HG03469 (cell line): ENCODE results near the gene IL5RA.

Source experiments
- ATAC-seq: cut with Tn5 transposase; IDR thresholded peaks from one replicate; pipeline ENCODE4 v1.9.1; 2021; ENCODE audit warnings: mild to moderate bottlenecking, moderate library complexity, moderate number of reproducible peaks; ENCODE audit not compliant: unreplicated experiment

The IL5RA gene, protein sequence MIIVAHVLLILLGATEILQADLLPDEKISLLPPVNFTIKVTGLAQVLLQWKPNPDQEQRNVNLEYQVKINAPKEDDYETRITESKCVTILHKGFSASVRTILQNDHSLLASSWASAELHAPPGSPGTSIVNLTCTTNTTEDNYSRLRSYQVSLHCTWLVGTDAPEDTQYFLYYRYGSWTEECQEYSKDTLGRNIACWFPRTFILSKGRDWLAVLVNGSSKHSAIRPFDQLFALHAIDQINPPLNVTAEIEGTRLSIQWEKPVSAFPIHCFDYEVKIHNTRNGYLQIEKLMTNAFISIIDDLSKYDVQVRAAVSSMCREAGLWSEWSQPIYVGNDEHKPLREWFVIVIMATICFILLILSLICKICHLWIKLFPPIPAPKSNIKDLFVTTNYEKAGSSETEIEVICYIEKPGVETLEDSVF

DNA sequence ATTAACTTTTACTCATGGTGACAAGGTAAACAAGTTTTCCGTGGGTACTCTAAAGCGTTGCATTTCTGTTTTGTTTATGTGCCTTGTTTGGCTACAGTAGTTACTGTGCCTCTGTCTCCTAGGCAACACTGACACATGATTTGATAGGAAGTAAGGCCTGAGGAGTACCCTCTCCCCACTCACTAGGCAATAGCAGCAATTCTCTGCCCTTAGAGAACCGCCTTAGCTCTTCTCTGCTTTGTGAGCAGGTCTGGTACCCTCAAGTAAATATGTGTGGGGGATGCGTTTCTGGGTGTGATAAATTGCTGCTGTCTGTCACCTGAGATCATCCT is at the start of gene IL5RA:
IL5RA (minus strand) TSS at position 76 of the 332 bp plus-strand sequence. CDS start 5,390 bp downstream, outside the sequence.
- peak; percentile 40 for ATAC-seq

DNA sequence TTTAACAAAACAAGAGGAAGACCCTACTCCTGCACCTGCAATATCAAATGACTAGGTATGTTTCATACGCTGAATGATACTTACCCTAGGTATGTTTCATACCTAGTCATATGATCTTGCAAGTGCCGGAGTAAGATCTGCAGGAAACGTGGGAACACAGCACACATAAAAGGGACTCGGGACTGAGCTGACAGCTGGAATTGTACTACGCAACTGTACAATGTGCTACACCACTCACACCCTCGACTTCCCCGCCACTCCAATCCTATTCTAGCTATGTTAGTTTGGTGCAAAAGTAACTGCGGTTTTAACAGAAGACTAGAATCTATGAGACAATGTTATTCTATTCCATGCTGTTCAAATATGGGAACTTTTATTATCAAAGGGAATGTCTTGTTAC is 47.3 kb upstream of the IL5RA start:
- no peak for ATAC-seq

DNA sequence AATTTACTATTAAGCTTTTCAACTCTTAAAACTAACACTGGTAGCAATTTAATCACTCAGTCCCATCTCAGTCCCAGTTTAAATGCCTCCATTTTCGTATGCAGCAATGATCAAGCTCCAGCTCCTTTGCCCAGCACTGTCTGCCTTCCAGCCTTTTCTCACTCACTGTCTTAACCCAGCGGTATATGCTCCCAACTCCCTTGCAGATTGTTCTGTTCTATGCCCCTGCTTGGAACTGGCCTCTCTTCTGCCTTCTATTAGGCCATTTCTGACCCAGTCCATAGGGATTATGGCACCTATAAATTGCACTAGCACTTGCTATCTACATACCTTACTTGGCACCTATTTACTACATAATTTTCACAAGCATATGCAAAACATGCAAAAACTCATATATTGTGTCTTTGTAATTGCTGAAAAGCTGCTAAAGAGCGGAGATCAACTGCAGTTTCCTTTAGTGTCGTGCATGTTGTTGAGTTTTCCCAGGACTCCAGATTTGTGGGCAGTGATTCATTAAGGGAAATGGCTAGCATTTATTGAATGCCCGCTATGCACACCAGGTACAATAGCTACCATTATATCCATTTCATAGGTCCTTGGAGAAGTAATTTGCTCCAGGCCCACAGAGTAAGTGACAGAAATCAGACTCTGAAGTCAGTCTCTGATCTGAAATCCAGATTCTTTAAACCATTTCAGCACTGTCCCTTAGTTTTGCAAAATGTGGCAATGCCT is 44.9 kb upstream of the IL5RA start:
- ATAC-seq: no peak

DNA sequence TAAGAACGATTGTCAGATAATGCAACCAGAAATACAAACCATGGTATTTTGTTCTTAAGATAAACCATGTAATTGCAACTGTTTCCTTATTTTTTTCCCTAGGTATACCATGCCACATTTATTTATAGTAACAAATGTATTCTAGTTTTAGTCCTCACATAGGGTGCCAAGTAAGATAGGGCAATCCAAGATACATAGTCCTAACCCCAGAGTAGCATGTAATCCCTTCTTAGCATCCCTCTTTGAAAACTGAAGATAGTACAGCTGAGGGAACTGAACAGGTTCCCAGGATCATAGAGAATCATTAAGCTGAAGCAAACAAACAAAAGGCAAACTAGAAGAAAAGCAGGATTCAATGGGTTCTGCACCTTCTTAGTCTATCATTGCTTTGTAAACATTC is 41.3 kb upstream of the IL5RA start:
- ATAC-seq: no peak

DNA sequence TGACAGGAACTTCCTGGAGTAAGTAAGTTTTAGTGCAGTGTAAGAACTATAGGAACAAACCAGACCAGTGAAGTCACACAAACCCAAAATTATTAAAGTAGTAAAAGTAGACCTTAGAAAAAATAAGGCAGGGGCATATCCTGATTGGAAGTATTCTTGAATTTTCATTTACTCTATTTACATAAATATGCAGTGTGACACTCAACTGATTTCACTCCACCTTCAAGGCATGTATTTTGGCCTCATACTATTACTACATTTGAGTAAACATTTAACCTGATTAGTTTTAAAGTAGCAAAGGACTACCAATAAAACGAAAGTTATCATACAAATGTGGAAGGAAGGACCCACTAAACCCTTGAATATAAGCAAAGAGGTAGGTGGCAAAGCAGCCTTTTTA is 39.4 kb upstream of the IL5RA start:
- ATAC-seq: no peak

DNA sequence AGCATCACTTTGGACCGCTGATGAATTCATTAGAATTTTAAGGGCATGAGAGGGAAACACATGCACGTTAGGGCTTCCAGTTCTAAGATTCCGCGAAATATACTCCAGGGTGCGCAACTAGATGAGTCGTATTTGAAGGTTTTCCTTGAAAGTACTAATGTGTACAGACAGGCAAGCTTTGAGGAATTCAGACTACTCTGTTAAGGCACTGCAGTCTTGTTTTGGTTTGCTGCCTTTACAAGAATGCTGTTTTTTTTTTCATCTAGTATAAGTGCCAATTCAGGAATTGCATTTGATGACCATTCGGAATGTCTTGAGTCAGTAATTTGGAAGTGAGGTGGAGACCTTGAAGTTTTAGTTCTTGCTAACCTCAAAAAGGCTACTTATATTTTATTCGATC is 35.7 kb upstream of the IL5RA start:
- no peak for ATAC-seq

DNA sequence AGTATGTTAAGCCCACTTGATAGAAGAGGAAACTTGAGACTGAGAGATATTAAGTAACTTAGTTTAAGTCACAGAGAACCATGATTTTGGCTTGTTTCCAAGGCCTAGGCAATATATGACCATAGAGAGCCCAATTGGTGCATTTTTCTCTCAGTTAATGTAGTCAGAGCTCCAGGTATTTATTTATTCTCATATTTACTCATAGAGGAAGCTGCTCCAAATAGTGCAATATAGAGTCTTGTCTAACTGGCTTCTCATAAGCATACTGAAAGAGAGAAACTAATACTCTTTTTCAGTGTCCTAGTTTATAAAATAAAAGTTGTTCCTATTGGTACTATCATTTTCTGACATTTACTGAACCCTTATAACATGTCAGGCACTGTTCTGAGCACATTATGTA is 31.8 kb upstream of the IL5RA start:
- ATAC-seq: no peak

DNA sequence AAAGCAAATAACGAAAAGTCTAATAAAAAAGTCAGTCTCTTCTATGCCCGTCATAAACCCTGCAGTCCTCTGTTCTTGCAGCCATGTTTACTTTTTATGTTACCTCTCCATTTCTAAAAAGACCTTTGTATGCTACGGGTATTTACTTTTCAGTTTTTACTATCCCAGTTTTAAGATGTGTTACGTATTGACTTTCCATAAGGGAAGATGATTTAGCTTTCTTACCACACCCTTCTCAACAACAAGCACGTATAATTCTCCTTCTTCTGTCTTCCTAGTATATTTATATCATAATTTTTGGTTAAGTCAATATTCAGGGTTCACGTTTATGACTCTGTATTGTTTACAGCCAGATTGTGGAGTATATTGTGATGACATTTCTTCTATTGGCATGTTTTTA is 27.4 kb upstream of the IL5RA start:
- no peak for ATAC-seq

DNA sequence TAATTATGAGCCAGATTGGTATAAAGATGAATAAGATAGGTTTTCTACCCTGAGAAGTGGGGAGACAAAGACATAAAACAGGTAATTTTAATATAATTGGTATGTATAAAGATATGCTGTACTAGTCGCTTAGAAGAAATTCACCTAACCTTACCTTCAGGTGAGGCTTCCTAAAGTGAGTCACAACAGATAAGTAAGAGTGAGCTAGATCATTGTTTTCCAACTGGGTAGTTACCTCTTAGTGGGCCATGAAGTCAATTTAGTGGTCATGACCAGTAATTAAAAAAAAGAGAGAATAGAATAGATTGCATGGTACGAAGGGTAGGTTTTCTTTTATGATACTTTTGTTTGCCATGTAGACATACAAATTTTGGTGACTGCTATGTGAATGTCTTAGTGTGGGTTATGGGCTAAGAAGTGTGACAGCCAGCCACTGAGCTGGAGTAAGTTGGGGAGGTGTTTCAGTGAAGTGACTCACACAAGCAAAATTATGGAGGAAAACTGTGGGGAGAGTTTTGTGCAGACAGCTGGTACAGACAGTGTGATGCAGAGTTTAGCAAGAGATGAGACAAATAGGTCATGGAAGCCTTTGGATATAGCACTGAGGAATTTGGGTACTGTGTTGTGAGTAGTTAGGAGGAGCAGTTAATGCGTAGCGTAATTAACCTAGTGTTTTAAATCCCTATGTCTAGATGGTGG is 24.7 kb upstream of the IL5RA start:
- ATAC-seq: no peak

DNA sequence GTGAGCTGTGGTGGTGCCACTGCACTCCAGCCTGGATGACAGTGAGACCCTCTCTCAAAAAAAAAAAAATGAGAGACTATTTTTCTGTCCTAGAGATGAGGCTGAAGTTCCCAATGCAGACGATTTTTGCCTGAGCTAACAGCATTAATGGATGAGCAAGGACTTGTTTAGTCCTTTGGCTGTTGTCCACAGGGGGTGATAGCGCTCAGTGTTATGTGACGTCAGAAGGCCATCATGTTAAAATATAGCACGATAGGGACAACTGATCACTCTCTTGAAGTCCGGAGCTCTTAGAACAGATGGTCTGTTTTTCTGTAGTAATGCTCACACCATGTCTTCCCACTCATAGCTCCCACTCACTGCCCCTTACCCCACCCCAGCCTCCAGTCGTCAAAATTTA is 23.3 kb upstream of the IL5RA start:
- ATAC-seq: no peak

DNA sequence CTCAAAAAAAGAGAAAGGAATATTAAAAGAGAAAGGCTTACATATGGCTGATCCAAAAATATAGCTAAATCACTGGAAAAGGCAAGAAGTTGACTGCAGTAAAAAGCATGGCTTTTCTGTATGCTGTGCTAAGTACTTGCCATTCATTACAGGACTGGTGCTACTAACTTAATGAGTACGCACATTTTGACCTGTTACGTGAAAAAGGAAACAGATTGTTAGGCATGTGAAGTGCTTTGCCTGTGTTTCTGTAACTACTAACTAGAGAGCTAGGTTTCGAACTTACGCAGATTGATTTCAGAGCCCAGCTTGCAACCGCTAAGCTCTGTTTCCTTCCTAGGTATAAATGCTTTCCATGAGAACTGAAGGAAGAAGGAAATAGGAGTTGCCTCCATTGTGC is 19.4 kb upstream of the IL5RA start:
- no peak for ATAC-seq

DNA sequence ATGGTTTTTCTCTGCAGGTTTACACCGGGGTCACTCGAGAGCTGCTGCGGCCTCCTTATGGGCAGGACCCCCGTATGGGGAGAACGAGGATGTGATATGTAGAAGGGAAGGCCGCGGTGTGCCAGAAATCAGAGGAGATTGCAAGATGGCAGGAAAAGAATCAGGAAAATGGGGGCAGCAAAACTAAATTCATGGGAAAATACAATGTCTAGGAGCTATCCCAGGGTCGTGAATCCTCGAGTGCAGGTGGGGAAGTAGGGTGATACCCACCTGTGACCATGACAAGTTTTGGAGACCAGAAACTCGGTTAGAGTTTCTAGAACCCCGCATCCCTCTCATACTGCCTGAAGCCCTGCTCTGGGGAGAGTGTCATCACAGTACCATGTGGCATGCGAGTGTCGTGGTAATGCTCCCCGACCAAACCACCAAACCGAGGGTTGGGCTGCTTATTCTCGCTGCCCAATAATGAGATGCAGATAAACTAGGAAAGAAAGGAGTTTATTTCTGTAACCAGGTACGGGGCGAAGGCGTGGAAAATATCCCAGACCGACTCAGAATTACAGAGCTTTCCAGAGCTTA is 17.3 kb upstream of the IL5RA start:
- ATAC-seq: peak; percentile 20

DNA sequence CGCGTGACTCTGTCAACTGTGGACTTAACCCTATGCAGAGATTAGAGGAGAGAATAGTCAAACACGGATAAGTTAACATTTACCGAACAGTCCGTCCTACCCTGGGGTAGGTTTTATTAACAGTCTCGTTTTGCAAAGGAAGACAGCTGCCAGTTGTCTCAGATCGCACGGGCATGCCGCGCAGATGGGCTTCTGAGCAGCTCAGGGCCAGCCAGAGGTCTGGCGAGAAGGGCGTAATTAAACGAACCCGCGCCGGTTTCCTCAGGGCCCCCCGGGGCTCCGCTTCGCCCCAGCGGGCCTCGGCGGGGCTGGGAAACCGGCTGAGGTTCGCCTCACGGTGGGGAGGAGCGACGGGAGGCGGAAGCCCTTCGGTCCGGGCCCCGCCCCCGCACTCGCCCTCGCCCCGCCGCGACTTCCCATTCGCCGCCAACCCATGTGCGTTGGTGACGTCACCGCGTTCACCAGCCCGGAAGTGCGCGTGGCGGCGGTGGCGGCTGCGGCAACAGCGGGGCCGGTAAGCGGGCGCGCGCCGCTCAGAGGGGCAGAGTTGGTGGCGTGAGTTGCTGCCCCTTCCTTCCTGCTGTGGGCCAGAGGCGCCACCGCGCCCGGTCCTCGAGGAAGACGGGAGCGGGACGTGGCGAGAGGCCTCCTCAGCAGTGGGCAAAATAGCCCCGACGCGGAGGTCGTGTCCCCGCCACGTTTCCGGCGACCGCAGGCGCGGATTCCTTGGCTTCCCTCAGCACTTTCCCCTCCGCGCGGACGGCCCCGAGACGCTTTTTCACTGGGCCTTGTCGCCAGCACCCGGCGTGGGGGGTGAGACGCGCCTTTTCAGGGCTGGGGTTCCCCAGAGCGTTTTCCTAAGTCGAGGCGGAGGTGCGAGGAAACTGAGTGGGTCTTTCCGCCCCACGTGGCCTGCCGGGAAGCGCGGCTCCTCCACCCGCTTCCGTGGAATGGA is 16.6 kb upstream of the IL5RA start, which contains the start of gene TRNT1:
TRNT1 (plus strand) TSS at position 464 of the 955 bp plus-strand sequence. CDS start 2,101 bp downstream, outside the sequence.
- peak; percentile 91 for ATAC-seq

DNA sequence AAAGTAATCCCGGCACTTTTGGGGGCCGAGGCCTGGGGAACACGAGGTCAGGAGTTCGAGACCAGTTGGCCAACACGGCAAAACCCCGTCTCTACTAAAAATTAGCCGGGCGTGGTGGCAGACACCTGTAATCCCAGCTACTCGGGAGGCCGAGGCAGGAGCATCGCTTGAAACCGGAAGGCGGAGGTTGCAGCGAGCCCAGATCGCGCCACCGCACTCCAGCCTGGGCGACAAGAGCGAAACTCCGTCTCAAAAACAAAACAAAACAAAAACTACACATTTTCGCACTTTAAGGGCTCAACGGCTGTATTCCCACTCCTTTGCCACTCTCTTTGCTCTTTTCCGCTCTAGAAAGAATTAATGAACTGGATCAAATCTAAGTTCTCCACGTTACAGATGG is 15.8 kb upstream of the IL5RA start:
- no peak for ATAC-seq

DNA sequence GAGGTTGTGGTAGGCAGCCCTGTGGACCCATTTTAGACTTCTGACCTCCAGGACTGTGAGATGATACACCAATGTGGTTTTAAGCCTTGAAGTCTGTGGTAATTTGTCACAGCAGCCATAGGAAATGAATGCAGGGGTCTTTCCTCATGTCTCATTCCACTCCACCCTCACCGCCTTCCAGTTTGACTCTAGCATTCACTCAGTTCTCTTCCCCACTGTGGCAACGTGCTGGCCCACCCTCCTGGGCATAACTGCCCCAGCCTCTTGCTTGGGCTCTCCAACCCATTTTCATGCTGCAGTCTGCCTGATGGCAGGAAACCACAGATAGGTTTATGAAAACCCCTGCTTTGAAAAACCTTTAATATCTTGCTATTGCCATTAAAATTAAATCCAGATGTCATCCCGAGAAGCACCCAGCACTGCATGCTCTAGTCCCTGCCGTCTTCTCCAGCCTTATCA is 9.2 kb upstream of the IL5RA start:
- ATAC-seq: no peak

DNA sequence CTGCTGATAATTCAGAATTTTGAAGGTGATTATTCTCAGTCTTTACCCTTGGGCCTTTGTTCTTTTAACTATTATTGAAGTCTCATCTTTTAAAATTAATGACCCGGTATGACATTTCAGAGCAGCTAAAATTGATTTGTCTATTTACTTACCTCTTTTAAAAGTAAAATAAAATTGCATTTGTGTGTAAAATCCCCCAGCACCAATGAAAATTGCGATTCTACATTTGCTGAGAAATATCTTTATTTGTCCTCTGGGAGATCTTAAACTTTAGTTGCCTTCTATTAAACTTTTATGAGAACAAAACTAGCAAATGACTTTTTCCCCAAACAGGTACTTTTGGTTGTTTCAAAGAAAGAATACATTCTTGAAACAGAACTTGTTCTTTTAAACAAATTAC is 7.5 kb upstream of the IL5RA start:
- no peak for ATAC-seq

DNA sequence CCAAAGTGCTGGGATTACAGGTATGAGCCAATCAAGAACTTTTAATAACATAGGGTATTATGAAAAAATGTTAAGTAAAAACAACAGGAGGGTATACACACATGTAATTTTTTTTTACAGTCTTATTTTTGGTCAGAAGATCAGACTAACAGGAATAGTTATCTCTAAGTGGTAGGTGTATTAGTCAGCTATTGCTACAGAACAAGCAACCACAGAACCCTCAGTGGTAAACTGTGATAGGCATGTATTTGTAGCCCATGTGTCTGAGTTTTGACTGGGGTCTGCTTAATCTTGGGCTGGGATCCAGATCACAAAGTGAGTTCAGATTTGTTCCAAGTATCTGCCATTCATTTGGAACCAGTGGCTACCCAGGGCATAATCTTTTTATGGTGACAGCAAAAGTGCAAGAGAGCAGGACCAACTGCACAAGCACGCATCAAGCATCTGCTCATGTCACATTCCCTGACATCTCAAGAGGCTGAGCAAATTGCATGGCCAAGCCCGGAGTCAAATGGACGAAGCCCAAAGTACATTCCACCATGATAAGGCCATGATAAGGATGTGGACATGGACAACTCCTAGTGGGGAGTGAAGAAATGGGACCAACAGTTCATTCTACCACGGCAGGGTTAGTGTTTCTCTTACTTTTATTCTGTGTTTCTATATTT is 3.0 kb upstream of the IL5RA start:
- ATAC-seq: no peak

DNA sequence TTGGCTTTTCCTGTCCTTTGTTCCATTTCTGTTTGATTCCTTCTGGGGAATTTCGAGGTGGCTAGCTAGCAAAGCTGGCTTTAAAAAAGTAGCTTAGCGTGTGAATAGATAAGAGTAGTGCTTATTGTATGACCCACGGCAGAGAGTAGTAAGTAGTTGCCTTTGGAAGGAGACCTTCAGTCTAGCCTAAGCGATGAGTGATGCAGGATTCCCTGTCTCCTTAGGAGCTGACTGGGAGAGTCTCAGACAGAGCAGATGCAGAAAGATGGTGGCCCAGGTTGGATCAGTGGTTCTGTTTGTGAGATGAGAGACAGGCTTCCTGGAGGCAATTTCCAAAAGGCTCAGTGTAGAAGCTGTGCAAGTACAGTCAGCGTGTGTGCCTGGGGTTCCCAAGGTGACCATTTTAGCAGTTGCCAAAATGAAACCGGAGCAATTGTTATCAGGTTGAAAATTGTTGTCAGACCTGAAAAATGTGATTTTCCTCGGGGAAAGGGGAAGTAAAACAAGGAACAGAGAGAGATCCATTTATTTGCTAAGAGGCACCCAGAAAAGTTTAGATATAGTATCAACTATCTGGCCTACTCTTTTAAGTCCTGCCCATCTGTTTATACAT is 681 bp upstream of the IL5RA start:
- ATAC-seq: no peak
